Renal cortex interstitium (tissue), 11 donors: ENCODE data around the gene ZDHHC7. TPM values are rescaled to one million over a fixed set of nuclear protein-coding genes. Genes with fewer than 3 reads are reported as not detected.

Experiments
- DNase-seq, 11 donors: peaks; one replicate each; pipeline ENCODE4 v3.0.0-alpha.2; 2013; ENCODE audit warnings: low read depth in 9 of 11, low spot score in 4 of 11; ENCODE audit errors: extremely low read depth in 1 of 11
- polyA plus RNA-seq, 3 donors: library from polyadenylated mRNA; unstranded; fragments of 120-200 nt; gene quantifications; one replicate each; pipeline ENCODE4 v1.2.1, GENCODE V29; 2013; ENCODE audit not compliant: insufficient read length in 3 of 3

Gene ZDHHC7
- polyA plus RNA-seq, 3 donors, result 50.8 to 62.5 (median 59.0) TPM

GRCh38 chr16:85005285-85006069 lies 5.9 kb downstream of the ZDHHC7 start:
- no peak for DNase-seq

GRCh38 chr16:85004587-85005205 lies 6.6 kb downstream of the ZDHHC7 start:
- DNase-seq, result no peak

GRCh38 chr16:85003725-85004586 lies 7.4 kb downstream of the ZDHHC7 start:
- DNase-seq, result no peak

- no peak for DNase-seq
Measured at GRCh38 chr16:85003076-85003475, 8.3 kb downstream of the ZDHHC7 start.

GRCh38 chr16:85002608-85003007 lies 8.7 kb downstream of the ZDHHC7 start:
- no peak for DNase-seq

- no peak for DNase-seq
Measured at GRCh38 chr16:85002099-85002541, 9.2 kb downstream of the ZDHHC7 start.

GRCh38 chr16:84999857-85000480 lies 11.4 kb downstream of the ZDHHC7 start:
- DNase-seq, result no peak

GRCh38 chr16:84999200-84999599 lies 12.1 kb downstream of the ZDHHC7 start:
- DNase-seq, result no peak

- no peak for DNase-seq
Measured at GRCh38 chr16:84996365-84996764, 15.0 kb downstream of the ZDHHC7 start.

GRCh38 chr16:84995663-84996062 lies 15.7 kb downstream of the ZDHHC7 start:
- DNase-seq, result no peak

GRCh38 chr16:84993926-84994325 lies 17.4 kb downstream of the ZDHHC7 start:
- no peak for DNase-seq

GRCh38 chr16:84992717-84993075 lies 18.6 kb downstream of the ZDHHC7 start:
- no peak for DNase-seq

- DNase-seq, result no peak
Measured at GRCh38 chr16:84990782-84991181, 20.6 kb downstream of the ZDHHC7 start.

GRCh38 chr16:84989749-84990620 lies 21.4 kb downstream of the ZDHHC7 start:
- DNase-seq, result no peak

GRCh38 chr16:84988328-84989080 lies 22.8 kb downstream of the ZDHHC7 start:
- no peak for DNase-seq

- no peak for DNase-seq
Measured at GRCh38 chr16:84986879-84987278, 24.5 kb downstream of the ZDHHC7 start.

GRCh38 chr16:84986102-84986501 lies 25.2 kb downstream of the ZDHHC7 start:
- DNase-seq, result no peak
